Retinal pigment epithelial cell (primary cell): ENCODE data around the gene GNG13.

Source experiments
- DNase-seq: peaks from one replicate; pipeline ENCODE4 v3.0.0-alpha.2; 2010; ENCODE audit warnings: low read depth
- H3K4me3 ChIP-seq: 2 replicates; pipeline ENCODE4 v1.5.1; 2011; ENCODE audit warnings: mild to moderate bottlenecking, low read length, control low read depth, moderate library complexity
- CTCF ChIP-seq: conservative IDR thresholded peaks from 2 replicates; pipeline ENCODE4 v1.5.1; 2011; ENCODE audit warnings: low read depth, low read length, control low read depth, inconsistent platforms

Gene GNG13

DNA sequence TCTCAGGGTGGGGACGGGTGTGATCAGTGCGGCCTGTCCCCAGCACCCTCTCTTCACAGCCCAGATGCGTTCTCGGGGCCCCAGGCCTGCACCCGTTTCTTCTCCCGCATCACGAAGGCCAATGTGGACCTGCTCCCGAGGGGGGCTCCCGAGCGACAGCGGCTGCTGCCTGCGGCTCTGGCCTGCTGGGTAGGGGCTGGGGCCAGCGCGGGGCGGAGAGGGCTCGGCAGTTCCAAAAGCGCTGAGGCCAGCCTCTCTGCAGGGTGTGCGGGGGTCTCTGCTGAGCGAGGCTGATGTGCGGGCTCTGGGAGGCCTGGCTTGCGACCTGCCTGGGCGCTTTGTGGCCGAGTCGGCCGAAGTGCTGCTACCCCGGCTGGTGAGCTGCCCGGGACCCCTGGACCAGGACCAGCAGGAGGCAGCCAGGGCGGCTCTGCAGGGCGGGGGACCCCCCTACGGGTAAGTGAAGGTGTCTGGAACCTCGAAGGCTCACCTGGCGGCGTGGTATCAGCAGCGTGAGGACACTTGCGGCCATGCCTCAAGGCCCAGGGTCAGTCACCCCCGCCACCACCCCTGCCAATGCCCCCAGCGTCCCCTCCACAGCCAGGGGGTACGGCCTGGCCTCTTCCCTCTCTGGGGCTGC lies 35.6 kb downstream of the GNG13 start:
- TF ChIP-seq CTCF = no peak
- H3K4me3 ChIP-seq = no peak overlapping the region
- no peak for DNase-seq

DNA sequence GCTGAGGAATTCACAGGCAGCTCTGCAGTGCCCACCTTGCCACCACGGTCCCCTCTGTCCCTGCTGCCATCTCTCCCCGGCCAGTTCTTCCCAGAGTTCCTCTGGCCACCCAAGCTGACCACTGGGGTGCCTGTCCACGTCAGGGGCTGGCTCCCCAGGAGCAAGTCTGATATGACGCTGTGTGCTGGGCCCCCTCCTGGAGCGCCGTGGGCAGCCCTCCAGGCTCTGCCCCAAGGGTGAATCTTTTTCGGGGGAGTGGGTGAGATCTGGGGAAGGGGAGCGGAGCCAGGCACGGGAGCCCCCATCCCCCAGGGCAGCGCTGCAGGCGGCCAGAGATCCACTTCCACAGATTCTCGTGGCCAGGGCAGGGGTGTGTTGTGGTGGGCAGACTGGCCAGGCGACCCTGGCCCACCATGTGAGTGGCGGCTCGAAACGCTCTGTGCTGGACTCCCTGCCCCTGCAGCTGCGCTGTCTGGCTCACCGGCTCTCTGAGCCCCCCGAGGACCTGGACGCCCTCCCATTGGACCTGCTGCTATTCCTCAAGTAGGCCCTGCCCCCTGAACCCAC lies 36.3 kb downstream of the GNG13 start:
- H3K4me3 ChIP-seq = no peak overlapping the region
- TF ChIP-seq CTCF = no peak
- no peak for DNase-seq

DNA sequence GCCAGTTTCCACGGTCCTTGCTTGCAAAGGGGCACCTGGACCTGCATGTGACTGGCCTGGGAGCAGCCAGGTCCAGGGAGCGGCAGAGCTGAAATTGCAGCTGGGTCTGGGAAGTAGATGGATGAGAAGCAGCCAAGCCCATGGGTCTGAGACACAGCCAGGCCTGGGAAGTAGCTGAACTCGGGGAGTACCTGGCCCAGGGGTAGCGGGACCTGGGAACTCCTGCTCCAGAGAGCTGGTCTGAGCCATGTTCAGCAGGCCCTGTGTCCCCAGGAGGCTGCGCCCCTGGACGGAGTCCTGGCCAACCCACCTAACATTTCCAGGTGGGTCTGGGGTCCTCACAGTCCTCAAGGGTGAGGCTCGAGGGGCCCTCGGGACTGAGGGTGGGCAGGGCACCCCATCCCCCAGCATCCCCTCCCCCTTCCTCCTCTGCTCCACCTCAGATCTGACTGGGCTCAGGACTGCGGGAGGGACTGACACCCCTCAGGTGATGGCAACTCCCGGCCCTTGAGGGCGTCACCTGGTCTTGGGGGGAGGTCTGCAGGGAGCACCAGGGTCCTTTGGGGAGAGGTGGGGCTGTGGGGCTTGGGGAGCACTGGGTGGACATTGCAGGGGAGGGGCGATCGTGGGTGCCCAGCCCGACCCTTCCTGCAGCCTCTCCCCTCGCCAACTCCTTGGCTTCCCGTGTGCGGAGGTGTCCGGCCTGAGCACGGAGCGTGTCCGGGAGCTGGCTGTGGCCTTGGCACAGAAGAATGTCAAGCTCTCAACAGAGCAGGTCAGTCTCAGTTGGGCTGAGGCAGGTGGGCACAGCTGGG lies 37.0 kb downstream of the GNG13 start:
- no peak for TF ChIP-seq CTCF
- DNase-seq = no peak
- no peak overlapping the region for H3K4me3 ChIP-seq

GRCh38 chr16:762595-763268 lies 37.8 kb downstream of the GNG13 start:
- no peak for DNase-seq
- no peak overlapping the region for H3K4me3 ChIP-seq
- TF ChIP-seq CTCF = no peak

DNA sequence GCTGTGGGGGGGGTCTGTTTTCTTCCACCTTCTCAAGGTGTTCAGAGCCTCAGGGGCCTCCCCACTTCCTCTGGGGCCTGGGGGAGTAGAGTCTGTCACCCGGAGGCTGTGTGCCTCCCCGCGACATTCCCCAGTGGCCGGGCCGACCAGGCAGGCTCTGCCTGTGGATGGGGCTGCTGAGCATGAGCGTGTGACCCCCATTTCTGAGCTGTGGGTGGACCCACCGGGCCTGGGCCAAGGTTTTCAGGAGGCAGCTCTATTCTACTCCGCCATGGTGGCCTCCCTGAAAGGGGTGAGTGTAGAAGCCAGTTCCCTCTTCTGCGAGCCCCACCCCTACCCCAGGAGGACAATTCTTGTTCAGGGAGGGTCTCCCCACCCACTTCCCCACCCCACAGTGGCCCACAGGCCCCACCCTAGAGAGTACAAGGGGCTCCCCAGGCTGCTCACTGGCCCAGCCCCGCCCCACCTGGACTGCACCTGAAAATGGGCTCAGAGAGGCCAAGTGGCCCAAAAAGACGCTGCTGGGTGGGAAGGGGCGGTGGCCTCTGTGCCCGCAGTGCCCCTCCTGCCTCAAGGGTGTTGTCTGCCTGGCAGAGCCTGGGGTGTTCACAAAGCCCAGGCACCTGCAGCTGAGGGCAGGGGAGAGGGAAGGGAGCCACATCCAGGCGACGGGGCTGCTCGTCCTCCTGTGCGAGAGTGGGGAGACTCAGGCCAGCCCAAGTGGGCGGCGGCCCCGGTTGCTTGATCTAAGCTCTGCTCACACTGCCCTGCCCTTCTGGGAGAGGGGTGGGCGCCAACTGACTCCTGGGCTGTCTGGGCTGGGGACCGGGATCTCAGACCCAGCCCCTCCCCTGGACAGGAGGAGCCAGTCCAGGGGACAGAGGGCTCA lies 38.7 kb downstream of the GNG13 start:
- no peak overlapping the region for H3K4me3 ChIP-seq
- TF ChIP-seq CTCF = no peak

DNA sequence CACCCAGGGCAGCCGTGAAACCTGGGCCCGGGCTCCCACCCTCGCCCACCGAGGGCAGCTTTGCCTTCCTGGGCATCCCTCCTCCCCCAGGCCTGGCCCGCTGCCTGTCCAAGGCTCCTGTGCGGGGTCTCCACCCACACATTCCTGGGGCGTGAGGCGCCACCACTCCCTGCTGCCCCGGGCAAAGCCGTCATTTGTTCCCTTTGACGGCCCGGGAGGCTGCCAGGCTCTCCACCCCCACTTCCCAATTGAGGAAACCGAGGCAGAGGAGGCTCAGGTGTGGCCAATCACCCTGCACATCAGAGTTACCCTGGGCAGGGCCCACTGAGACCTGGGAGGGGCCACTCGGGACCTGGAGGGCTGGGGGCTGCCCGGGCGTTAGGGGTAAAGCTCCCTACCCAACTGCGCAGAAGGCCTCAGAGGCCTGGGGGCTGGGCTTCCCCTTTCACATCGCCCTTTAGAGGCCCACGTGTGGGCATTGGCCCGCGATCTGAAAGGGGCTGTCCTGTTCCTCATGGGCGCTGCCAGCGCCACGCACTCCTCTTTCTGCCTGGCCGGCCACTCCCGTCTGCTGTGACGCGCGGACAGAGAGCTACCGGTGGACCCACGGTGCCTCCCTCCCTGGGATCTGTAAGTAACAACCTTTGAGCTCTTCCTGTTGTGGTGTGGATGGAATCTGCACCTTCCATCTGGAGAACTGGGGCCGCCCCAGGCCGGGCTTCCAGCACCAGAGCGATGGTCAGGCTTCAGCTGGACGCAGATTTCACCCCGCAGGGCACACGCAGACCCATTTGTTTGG lies 39.8 kb downstream of the GNG13 start, which contains the start of gene MSLN:
MSLN (plus strand) TSS at position 190 of the 799 bp plus-strand sequence. CDS start 1,947 bp downstream, outside the sequence.
- no peak within 1 kb of the TSS for H3K4me3 ChIP-seq
- no peak for TF ChIP-seq CTCF
- DNase-seq = no peak

More for the DNA sequence above, 38.7 kb downstream of the GNG13 start:
- no peak for DNase-seq
